Right lobe of liver (tissue), 6 donors: ENCODE results near the gene DTNB. TPM values are rescaled to one million over a fixed set of nuclear protein-coding genes. Genes with fewer than 3 reads are reported as not detected.

Experiments used
- ATAC-seq, 4 donors: fragments of 200-7000 bp; cut with Tn5 transposase; one replicate each; pipeline ENCODE4 v1.9.1; 2020; ENCODE audit warnings: mild to moderate bottlenecking in 4 of 4, moderate library complexity in 4 of 4
- DNase-seq, 3 donors: peaks; one replicate each; pipeline ENCODE4 v3.0.0-alpha.2; 2020
- H3K27ac ChIP-seq, 3 donors: fragments of 200-600 bp; one replicate each; pipeline ENCODE4 v1.8.0; 2022
- H3K27me3 ChIP-seq, 2 donors: fragments of 200-600 bp; one replicate each; pipeline ENCODE4 v1.8.0; 2022
- H3K36me3 ChIP-seq, 4 donors: fragments of 200-600 bp; sonication (generic) in 1 of 4; one replicate each; pipeline versions ENCODE4 v1.5.1 to v1.8.0; 2017 to 2022; ENCODE audit warnings: control low read depth in 1 of 4
- H3K4me1 ChIP-seq, 4 donors: fragments of 200-600 bp; sonication (generic) in 1 of 4; one replicate each; pipeline versions ENCODE4 v1.5.1 to v1.8.0; 2017 to 2022; ENCODE audit warnings: control low read depth in 1 of 4
- H3K4me3 ChIP-seq, 3 donors: fragments of 200-600 bp; one replicate each; pipeline ENCODE4 v1.8.0; 2022
- H3K9me3 ChIP-seq, 4 donors: fragments of 200-600 bp; sonication (generic) in 1 of 4; one replicate each; pipeline versions ENCODE4 v1.5.1 to v1.8.0; 2017 to 2022; ENCODE audit warnings: control low read depth in 1 of 4
- POLR2A ChIP-seq: fragments of 450-650 bp; IDR thresholded peaks from one replicate; pipeline ENCODE4 v1.6.1; 2017; ENCODE audit warnings: antibody characterized with exemption, mild to moderate bottlenecking
- WGBS: methylation state at CpG from one replicate; pipeline ENCODE4 v1.1.6; 2018; ENCODE audit warnings: low coverage, low lambda C conversion rate; ENCODE audit not compliant: insufficient coverage; ENCODE audit errors: missing lambda C conversion rate; 5-methylcytosine and 5-hydroxymethylcytosine counted together
- intact Hi-C, 2 donors: fragments of 100-400 bp; cut with DNase I; formaldehyde crosslinking; loops; one replicate each; pipeline versions ENCODE4 v1.11.2 to v1.14.1; 2022
- total RNA-seq, 6 experiments: library from RNA; depleted of rRNA in 2 of 6; stranded (reverse); fragments of >200 nt in 2 of 6; fragmentation: NEBNext Ultra II Directional in 3 of 6; extraction: Animal tissue kit (Norgen Biotek cat#: 25700) in 3 of 6; gene quantifications; one replicate each; pipeline versions ENCODE4 v1.1.0 to v1.2.4, GENCODE V29; 2016 to 2023
- TF ChIP-seq, protein P1 (sequence below), 4 donors: fragments of 200-600 bp in 3 of 4; fragments of 450-650 bp in 1 of 4; IDR thresholded peaks; one replicate each; pipeline versions ENCODE4 v1.5.1 to v1.8.0; 2016 to 2022; ENCODE audit warnings: antibody characterized with exemption in 4 of 4, mild to moderate bottlenecking in 2 of 4
- donor health status: DM: no; HTN: yes; CAD: no.
- donor health status: DM: no; HTN: no; CAD: no.
- donor health status: DM: no; HTN: no; CAD: no.
- donor health status: DM: no; HTN: yes; CAD: no.
- donor health status: DM: no; HTN: yes; CAD: no.

Gene DTNB
- total RNA-seq, 6 experiments from 2014 or later = 7.0 to 10.3 (median 8.8) TPM

DNA sequence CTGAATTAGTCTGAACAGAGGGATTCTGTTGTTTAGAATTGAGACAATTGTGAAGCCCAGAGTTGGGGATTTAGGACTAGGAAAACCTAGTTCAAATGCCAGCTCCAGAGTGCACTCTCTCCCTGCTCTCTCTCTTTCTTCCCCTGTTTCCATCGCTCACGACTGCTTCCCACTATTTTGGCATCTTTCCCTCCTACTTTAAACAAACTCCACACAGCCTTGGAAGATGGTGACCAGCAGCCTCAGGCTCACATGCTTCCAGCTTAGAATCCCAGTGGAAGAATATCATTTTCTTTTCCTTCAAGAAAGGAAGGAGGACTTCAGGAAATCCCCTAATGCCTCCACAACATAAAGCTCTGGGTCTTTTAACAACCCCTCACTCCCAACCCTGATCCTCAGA is 325.5 kb downstream of the DTNB start:
- no peak for ATAC-seq
- Histone ChIP-seq H3K27ac (no peak overlapping the region), H3K9me3 (no peaks in the 10 kb centered on the region), H3K27me3 (no peaks in the 10 kb centered on the region), H3K4me3 (no peak overlapping the region), H3K36me3 (no peaks in the 10 kb centered on the region), H3K4me1 (no peaks in the 10 kb centered on the region)
- intact Hi-C loops = no loop called here
- DNase-seq = no peak
- TF ChIP-seq, protein P1, sequence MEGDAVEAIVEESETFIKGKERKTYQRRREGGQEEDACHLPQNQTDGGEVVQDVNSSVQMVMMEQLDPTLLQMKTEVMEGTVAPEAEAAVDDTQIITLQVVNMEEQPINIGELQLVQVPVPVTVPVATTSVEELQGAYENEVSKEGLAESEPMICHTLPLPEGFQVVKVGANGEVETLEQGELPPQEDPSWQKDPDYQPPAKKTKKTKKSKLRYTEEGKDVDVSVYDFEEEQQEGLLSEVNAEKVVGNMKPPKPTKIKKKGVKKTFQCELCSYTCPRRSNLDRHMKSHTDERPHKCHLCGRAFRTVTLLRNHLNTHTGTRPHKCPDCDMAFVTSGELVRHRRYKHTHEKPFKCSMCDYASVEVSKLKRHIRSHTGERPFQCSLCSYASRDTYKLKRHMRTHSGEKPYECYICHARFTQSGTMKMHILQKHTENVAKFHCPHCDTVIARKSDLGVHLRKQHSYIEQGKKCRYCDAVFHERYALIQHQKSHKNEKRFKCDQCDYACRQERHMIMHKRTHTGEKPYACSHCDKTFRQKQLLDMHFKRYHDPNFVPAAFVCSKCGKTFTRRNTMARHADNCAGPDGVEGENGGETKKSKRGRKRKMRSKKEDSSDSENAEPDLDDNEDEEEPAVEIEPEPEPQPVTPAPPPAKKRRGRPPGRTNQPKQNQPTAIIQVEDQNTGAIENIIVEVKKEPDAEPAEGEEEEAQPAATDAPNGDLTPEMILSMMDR (IDR thresholded peaks at IDR 0.05) = no peak
- TF ChIP-seq POLR2A = no peak
- WGBS = 70% methylated on average over 2 of the region's 2 CpGs

DNA sequence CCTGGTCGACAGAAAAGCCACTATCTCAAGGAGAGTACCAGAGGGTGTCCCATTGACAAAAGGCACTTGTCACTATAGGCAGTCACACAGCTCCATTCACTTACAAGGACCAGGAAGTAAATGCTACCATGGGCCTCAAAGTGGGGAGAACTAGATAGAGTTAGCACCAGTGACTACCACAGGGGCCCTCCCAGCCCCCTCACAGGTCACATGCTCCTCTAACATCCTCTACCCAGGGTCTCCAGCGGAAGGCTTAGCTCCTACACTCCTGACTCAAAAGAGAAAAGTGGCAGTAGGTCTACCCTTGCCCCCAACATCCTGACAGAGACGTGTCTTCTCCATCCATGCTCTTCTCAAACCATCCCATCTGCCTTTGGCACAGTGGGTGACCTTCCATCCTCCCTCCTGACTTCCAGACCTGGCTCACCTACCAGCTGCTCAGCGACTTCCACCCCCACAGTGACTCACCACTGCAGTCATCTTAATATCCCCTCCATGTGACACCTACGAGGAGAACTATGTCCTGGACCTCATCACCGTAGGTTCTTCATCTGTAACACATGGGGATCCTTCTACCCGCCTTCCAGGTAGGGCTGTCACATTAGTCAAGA is 326.1 kb downstream of the DTNB start:
- H3K27ac ChIP-seq = no peak overlapping the region
- ATAC-seq (peak in 1 of 4 donors; percentile 52), DNase-seq (no peak)
- WGBS = 75% methylated on average over 4 of the region's 7 CpGs
- H3K27me3 ChIP-seq = no peaks in the 10 kb centered on the region
- no peaks in the 10 kb centered on the region for H3K36me3 ChIP-seq
- intact Hi-C loops = no loop called here
- no peak for TF ChIP-seq POLR2A
- TF ChIP-seq, protein P1 (IDR thresholded peaks at IDR 0.05) = no peak
- H3K4me1 ChIP-seq = no peaks in the 10 kb centered on the region
- H3K4me3 ChIP-seq = no peak overlapping the region
- H3K9me3 ChIP-seq = no peaks in the 10 kb centered on the region

DNA sequence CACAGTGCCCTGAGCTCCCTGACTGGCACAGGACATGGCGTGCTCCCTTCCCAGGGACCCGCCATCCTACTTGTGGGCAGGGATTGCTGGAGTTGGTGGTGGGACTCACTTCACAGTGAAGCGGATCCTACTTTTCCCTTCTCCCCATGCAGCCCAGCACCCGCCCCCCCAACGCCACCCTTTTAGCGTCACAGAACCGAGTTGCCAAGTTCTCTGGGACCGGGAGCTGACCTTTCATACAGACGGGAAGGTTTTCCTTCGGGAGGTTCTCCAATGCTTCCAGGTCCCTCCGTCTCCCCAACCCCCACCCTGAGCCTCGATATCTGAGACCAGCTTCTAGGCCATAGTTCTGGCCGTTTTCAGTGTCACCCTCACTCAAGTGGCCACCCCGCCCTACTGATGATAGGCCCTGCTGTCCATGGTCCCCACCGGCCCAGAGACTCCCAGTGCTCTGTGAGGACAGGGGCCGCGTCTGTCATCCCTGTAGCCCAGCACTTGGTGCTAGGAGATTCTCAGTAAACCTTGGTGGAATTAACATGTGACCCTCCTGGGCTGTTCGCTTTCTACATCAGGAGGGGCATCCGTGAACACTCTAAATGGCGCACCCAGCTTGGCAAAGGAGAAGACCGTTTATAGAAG is 330.1 kb downstream of the DTNB start:
- no peaks in the 10 kb centered on the region for H3K9me3 ChIP-seq
- no peaks in the 10 kb centered on the region for H3K27me3 ChIP-seq
- no peak for TF ChIP-seq POLR2A
- TF ChIP-seq, protein P1 (IDR thresholded peaks at IDR 0.05) = no peak
- ATAC-seq (no peak), DNase-seq (no peak)
- no peaks in the 10 kb centered on the region for H3K36me3 ChIP-seq
- intact Hi-C loops = no loop called here
- H3K4me1 ChIP-seq = no peaks in the 10 kb centered on the region
- WGBS = 85% methylated on average over 7 of the region's 21 CpGs
- H3K27ac ChIP-seq = no peak overlapping the region
- H3K4me3 ChIP-seq = no peak overlapping the region

DNA sequence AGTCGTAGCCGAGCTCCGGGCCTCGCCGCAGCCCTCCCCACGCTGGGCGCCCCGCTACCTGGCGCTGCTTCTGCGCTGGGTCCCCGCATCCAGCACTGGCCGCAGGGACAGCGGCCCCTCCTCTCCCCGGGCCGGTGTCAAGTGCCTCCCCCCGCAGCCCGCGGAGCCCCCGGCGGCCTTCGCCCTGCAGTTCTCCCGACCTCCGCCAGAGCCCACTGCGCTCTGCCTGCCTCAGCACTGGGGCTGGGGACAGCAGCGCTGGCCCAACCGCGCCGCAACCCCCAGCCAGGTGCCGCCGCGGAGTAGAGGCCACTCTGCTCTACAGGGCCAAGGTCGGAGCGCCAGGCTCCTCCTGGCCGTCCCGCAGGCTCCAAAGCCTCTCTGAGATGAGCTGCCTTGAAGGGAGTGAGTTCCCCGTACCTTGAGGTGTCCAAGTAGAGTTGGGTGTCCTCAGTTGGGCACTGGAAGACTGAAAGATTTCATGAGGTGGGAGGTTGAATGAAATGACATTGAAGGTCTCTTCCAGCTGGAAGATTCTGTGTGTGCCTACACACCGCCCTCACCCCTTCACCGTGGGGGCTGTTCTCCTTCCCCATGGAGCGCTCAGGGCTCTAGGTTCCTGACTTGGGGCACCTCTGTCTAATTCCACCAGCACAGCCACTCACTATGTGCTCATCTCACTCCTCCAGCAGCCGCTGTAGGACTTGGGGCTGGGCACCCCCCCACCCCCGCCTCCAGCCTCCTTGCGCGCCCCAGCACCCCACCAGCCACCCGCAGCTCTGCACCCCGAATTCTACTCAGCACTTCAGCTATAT is 330.8 kb downstream of the DTNB start:
- H3K9me3 ChIP-seq = no peaks in the 10 kb centered on the region
- H3K27me3 ChIP-seq = no peaks in the 10 kb centered on the region
- peak overlapping the region in 2 of 3 donors; percentile 36 to 67 for H3K27ac ChIP-seq
- intact Hi-C loops = no loop called here
- H3K4me1 ChIP-seq = no peaks in the 10 kb centered on the region
- 25% methylated on average over 2 of the region's 45 CpGs for WGBS
- H3K4me3 ChIP-seq = peak overlapping the region; percentile 44 to 80 (median 65)
- DNase-seq (peak; percentile 85 to 89 (median 86)), ATAC-seq (peak; percentile 88 to 96 (median 92))
- TF ChIP-seq POLR2A = no peak
- TF ChIP-seq, protein P1 (IDR thresholded peaks at IDR 0.05) = peak; percentile 89 to 98 (median 97)
- H3K36me3 ChIP-seq = no peaks in the 10 kb centered on the region
